DMS 273 (cell line): ENCODE results near the gene LMAN2L.

Experiments used
- DNase-seq: peaks from one replicate; lab custom pipeline; 2025; ENCODE audit not compliant: unreplicated experiment; lab: John Stamatoyannopoulos, UW

Gene LMAN2L

GRCh38 chr2:96739633-96740428 lies at the start of gene LMAN2L:
Gene LMAN2L, minus strand, starts transcription at chr2:96740064. Its CDS starts 24 bp downstream, at chr2:96740040.
- peak; percentile 99 for DNase-seq

- no peak for DNase-seq
Observed at GRCh38 chr2:96789245-96789617, 49.4 kb upstream of the LMAN2L start.

GRCh38 chr2:96788442-96789244 lies 48.8 kb upstream of the LMAN2L start:
- no peak for DNase-seq

GRCh38 chr2:96787411-96787810 lies 47.5 kb upstream of the LMAN2L start:
- DNase-seq: no peak

GRCh38 chr2:96783388-96783787 lies 43.5 kb upstream of the LMAN2L start:
- DNase-seq: no peak

- no peak for DNase-seq
Observed at GRCh38 chr2:96775160-96775559, 35.3 kb upstream of the LMAN2L start.

- no peak for DNase-seq
Observed at GRCh38 chr2:96773922-96774321, 34.1 kb upstream of the LMAN2L start.

- DNase-seq: no peak
Observed at GRCh38 chr2:96772903-96773671, 33.2 kb upstream of the LMAN2L start.

GRCh38 chr2:96771796-96772618 lies 32.1 kb upstream of the LMAN2L start:
- peak; percentile 25 for DNase-seq

- DNase-seq: no peak
Observed at GRCh38 chr2:96770442-96771202, 30.8 kb upstream of the LMAN2L start.

- no peak for DNase-seq
Observed at GRCh38 chr2:96769814-96770213, 29.9 kb upstream of the LMAN2L start.

GRCh38 chr2:96768083-96768561 lies 28.3 kb upstream of the LMAN2L start:
- no peak for DNase-seq

- no peak for DNase-seq
Observed at GRCh38 chr2:96767135-96767871, 27.4 kb upstream of the LMAN2L start.

GRCh38 chr2:96764253-96764637 lies 24.4 kb upstream of the LMAN2L start:
- no peak for DNase-seq

- DNase-seq: peak; percentile 62
Observed at GRCh38 chr2:96763511-96764252, 23.8 kb upstream of the LMAN2L start.

GRCh38 chr2:96762529-96763311 lies 22.9 kb upstream of the LMAN2L start:
- DNase-seq: peak; percentile 55

- DNase-seq: no peak
Observed at GRCh38 chr2:96760986-96761832, 21.3 kb upstream of the LMAN2L start.
